SK-N-SH treated with all-trans-retinoic acid at 6 μM for 48 hours (cell line): ENCODE data around the gene SYPL1.

Experiments
- ARNTL ChIP-seq: fragments of 450-650 bp; formaldehyde crosslinking; IDR thresholded peaks from 2 replicates; pipeline ENCODE4 v1.5.0; 2020; ENCODE audit warnings: low read depth, mild to moderate bottlenecking, moderate library complexity, borderline replicate concordance
- GLIS3 ChIP-seq: fragments of 250-450 bp; sonication (Bioruptor Pico); IDR thresholded peaks from 2 replicates; pipeline ENCODE4 v1.5.0; 2020; ENCODE audit warnings: mild to moderate bottlenecking, moderate library complexity
- ISL1 ChIP-seq: fragments of 250-450 bp; sonication (Bioruptor Pico); IDR thresholded peaks from 2 replicates; pipeline ENCODE4 v2.1.2; 2022; ENCODE audit warnings: mild to moderate bottlenecking, moderate library complexity
- OSR1 ChIP-seq: fragments of 250-450 bp; sonication (Bioruptor Pico); IDR thresholded peaks from 2 replicates; pipeline ENCODE4 v1.8.0; 2022; ENCODE audit warnings: moderate library complexity, mild to moderate bottlenecking, inconsistent platforms
- PPARA ChIP-seq: fragments of 250-450 bp; sonication (Bioruptor Pico); IDR thresholded peaks from 2 replicates; pipeline ENCODE4 v1.5.0; 2020; ENCODE audit warnings: mild to moderate bottlenecking, borderline replicate concordance
- RARB ChIP-seq: fragments of 250-450 bp; sonication (Bioruptor Pico); IDR thresholded peaks from 2 replicates; pipeline ENCODE4 v1.8.0; 2021; ENCODE audit warnings: mild to moderate bottlenecking, moderate library complexity
- SNAI2 ChIP-seq: fragments of 250-450 bp; sonication (Bioruptor Pico); IDR thresholded peaks from 2 replicates; pipeline ENCODE4 v1.5.0; 2020; ENCODE audit warnings: mild to moderate bottlenecking, moderate library complexity
- ZFP30 ChIP-seq: fragments of 450-650 bp; formaldehyde crosslinking; IDR thresholded peaks from 2 replicates; pipeline ENCODE4 v1.5.0; 2022; ENCODE audit warnings: mild to moderate bottlenecking, moderate library complexity
- ZNF8 ChIP-seq: fragments of 450-650 bp; formaldehyde crosslinking; IDR thresholded peaks from 2 replicates; pipeline ENCODE4 v1.5.0; 2020; ENCODE audit warnings: mild to moderate bottlenecking, moderate library complexity
- TF ChIP-seq, protein P1 (sequence below): fragments of 250-450 bp; sonication (Bioruptor Pico); IDR thresholded peaks from 2 replicates; pipeline ENCODE4 v1.8.0; 2020; ENCODE audit warnings: mild to moderate bottlenecking, moderate library complexity, borderline replicate concordance

DNA sequence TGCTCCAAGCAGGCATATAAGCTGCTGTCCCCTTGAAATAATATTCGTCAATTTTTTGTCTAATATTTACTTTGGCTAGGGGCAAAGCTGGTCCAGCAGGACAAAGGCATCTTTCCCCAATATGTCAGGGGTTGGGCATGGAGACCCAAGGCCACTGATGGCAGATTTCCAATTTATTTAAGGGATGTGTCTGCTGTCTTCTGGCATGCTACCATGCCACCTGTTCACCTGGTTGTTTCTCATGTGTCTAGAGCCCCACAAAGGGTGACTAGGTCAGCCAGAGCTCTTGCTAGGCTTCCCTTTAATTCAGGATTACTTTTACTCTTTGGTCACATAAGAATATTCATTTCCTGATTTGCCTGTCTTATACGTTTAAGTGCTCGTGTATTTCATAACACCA is 22.1 kb upstream of the SYPL1 start:
- TF ChIP-seq PPARA (CRISPR knock-in tag) (no peak), GLIS3 (CRISPR knock-in tag) (no peak), ISL1 (no peak), SNAI2 (CRISPR knock-in tag) (no peak), RARB (CRISPR knock-in tag) (no peak), ZFP30 (no peak), ZNF8 (no peak), ARNTL (no peak), OSR1 (CRISPR knock-in tag) (no peak)
- TF ChIP-seq, protein P1, sequence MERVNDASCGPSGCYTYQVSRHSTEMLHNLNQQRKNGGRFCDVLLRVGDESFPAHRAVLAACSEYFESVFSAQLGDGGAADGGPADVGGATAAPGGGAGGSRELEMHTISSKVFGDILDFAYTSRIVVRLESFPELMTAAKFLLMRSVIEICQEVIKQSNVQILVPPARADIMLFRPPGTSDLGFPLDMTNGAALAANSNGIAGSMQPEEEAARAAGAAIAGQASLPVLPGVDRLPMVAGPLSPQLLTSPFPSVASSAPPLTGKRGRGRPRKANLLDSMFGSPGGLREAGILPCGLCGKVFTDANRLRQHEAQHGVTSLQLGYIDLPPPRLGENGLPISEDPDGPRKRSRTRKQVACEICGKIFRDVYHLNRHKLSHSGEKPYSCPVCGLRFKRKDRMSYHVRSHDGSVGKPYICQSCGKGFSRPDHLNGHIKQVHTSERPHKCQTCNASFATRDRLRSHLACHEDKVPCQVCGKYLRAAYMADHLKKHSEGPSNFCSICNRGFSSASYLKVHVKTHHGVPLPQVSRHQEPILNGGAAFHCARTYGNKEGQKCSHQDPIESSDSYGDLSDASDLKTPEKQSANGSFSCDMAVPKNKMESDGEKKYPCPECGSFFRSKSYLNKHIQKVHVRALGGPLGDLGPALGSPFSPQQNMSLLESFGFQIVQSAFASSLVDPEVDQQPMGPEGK (CRISPR knock-in tag) = no peak
